GM19467 (cell line): ENCODE results near the gene TRAPPC1.

Source experiments
- ATAC-seq: cut with Tn5 transposase; IDR thresholded peaks from one replicate; pipeline ENCODE4 v1.9.1; 2021; ENCODE audit warnings: mild to moderate bottlenecking, moderate library complexity; ENCODE audit not compliant: unreplicated experiment

The TRAPPC1 gene

DNA sequence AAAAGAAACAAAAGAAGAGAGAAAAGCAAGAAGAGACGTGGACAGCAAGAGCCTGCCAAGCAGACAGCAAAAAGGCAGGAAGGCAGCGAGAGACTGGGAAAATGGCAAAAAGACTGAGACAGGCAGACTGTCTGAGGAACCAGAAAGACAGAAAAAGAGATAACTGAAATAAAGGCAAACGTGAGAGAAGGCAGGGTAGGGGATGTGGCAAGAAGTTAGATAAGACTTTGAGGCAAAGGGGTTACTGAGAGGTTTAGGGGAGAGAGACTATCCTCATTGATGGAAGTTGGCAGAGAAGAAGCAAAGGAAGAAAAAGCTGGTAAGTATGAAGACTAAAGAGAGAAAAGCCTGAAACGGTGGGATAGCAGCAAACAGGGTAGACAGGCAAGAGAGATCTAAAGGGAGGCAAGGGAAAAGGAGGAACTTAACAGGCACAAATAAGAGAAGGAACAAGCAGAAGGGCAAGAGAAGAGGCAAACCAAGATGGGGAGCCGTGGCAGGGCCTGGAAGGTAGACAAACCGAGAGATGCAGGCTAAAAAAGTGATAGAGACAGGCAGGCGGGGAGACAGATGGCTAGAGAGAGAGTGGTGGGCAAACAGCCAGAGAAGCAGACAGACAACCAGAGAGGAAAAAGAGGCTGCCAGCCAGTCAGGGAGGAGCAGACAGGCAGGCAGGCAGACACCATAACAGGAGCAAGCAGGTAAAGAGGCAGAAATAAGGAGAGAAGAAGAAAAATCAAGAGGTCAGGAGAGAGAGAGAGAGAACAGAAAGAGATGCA, 50.3 kb downstream of the TRAPPC1 start:
- ATAC-seq: no peak
